GM18499 (cell line): ENCODE results near the gene LRRC63.
"Not testable (repeated sequence)": the region's sequence is repeated elsewhere in the genome, so short reads cannot be mapped to it uniquely, and the experiment has no call there.

Source experiments
- ATAC-seq: cut with Tn5 transposase; IDR thresholded peaks from one replicate; pipeline ENCODE4 v1.9.1; 2021; ENCODE audit warnings: moderate number of reproducible peaks; ENCODE audit not compliant: insufficient read depth, unreplicated experiment

The LRRC63 gene, protein sequence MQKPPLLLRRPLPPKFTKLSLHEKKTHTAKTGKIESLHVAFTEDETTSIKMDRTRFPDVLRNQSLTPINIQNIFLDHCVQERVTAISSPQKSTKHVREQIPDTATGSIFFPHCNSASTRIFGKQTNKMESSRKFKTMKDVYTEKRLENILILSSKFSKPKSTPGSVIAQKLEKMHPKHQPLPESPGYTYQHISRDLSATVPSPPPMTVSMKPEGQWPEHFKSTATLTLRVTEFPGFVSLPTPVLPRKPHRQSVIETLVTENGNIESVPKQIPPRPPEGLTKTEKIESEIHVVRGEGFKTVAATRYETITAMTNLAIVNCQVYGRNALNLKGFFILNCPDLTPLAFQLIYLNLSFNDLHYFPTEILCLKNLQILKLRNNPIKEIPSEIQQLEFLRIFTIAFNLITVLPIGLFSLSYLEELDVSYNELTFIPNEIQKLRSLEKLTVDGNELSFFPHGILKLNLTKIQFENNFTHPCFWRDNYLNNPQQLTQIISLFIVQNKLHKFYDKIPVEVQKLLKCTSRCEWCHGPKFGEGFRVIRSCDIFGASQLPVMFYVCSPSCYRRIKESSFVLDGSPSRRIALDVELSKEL

DNA sequence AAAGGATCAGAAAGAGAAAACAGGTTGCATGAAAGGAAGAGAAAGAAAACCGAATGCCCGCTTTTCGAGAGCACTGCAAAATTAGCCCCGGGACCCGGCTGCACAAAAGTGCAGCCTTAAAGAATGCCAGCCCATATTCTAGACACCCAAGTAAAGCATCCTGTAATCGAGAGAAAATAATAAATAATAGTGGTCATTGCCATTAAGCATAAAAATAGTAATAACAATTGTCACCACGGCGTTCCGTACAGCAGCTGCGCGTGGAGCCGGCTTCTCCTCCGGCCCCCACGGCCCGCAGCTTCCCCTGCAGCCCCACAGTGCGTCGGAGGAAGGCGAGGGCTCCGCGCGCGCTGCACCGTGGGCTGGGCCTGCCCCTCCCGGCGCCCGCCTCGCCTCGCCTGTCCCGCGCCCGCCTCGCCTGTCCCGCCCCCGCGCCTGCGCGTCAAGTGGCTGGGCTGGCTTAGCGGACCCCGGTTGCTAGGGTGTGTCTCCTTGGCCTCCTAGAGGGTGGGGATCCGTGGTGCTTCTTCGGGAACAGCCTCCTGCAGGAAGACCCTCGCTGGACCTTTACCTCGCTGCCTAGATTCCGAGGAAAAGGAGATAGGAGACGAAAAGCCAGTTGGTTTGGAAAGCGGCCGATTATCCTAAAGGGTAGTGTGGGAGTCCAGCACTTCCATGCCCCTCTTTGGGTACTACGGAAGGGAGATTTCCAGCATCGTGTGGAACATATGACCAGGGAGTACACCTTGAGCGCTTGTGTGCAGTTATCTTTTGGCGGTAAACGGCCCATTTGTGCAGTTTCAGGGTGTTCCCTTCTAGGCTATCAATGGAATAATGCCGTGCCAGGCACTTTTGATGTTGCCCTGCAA is at the start of gene LRRC63:
Gene LRRC63 (plus strand): TSS at position 446 of the 869 bp plus-strand sequence. CDS start 1,107 bp downstream, outside the sequence.
- ATAC-seq, result peak; percentile 73

- not testable (repeated sequence) for ATAC-seq
Measured at GRCh38 chr13:46162741-46163140, 49.0 kb upstream of the LRRC63 start.

- no peak for ATAC-seq
Measured at GRCh38 chr13:46164661-46165060, 47.1 kb upstream of the LRRC63 start.

DNA sequence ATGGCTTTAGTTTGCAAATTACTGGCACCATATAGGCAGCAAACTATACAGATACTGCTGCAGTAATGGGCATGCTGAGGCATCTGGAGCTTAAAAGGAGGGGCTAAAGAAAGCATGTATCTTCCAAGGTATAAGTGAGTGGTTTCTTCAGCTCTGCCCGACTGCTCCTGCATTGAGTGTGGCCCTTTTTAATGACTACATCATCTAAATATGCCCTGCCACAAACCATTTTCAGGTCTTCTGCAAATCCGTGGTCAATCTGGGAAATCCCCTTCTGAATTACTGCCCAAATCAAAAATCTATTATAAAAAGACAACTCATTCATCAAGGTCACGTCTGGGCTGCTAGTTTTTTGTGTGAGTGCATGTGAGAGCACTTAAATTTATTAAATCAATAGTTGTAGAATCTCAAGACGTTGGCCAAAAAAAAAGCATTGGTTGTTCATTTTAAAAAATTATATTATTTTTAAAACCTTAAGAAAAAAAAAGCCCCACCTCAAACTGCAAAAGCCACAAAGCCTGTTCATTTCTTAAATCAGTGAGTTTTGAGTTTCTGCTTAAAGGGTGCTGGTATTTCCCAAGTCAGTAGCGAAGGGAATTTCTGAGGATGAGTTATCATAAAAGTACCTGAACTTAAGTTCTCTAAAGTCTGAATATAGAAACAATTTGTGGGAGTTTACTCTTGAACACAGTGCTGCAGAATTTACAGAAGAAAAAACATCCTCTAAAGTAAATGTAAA is 46.1 kb upstream of the LRRC63 start:
- ATAC-seq, result no peak

GRCh38 chr13:46166224-46166584 is 45.5 kb upstream of the LRRC63 start:
- no peak for ATAC-seq

DNA sequence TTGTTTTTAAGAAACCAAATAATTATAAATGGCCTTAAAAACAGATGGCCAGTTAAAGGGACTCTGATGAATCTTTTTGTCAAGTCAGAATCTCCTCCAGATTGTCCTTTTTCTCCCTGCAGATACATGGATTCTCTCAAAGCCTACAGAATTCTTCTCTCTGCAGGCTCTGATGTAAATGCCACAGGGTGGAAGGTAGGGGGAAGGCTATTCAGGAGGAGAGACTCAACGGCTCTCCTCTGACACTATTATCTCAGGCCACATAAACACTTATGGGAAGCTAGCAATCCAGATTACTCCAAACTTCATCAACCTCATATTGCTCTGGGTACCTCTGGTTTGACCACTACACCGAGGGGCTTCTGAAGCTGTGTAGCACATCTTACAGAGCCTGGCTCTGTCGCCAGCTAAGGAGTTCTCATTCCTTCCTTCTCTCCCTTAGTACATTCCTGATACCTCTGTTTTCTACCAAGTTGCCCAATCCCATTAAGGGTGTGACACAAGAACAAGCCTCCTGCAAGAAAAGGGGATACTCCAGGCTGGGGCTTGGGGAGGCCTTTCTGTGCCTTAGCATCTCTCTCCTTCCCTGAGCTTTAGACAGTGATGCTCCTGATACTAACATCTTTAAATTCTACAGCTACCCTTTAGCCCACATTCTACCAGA is 44.6 kb upstream of the LRRC63 start:
- ATAC-seq, result no peak

DNA sequence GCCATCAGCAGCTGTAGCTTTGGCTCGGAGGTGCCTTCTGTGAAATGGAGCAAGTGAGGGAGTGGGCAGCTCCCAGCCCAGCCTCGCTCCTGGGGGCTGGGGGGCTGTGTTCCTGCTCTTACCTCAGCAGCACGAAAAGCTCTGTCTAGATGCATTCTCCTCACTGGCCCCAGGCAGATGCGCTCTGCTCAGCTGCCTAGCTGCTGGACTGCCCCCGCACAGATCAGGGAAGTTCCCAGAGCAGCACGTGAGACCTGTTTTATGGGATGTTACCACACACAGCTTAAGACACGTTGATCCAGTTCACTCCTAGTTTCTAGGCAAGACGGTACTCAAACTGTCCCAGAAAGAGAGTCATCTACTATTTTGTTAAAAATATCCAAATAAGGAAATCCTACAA is 43.4 kb upstream of the LRRC63 start:
- ATAC-seq, result no peak

DNA sequence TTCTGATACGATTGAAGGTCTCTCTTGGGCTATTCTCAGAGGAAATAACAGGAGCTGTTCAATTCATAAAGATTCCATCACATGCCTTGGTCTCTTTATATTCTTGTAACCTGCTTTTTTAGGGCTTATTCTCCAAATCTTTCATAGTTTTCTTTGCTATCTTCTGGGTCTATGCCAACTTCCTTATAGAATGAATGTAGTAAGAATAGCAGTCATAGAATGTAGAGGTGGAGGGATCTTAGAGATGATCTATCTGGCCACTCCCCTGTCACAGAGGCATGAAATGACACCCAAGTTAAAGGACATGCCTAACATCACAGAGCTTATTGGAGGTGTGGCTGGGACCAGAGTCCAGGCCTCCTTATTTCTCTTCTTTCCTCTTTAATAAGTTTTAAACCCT is 42.9 kb upstream of the LRRC63 start:
- no peak for ATAC-seq

DNA sequence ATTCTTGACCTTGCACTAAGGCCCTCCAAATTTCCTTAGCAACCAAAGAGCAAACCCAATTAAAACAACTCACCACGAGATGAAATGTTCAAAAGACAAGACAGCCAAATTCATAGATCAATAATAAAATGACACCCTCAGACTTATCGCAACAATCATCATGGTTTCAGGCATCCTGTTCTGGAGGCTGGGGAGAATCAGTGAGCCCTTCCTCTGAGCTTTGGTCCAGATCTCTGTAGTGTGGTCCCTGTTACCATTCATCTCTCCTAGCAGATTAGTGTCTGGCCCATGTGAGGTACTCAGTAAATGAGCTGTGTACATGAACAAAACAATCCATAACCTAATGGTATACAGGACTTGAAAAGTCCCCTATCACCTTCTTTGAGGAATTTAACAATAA is 42.0 kb upstream of the LRRC63 start:
- ATAC-seq, result no peak

GRCh38 chr13:46170268-46170667 is 41.5 kb upstream of the LRRC63 start:
- no peak for ATAC-seq

GRCh38 chr13:46170687-46171086 is 41.0 kb upstream of the LRRC63 start:
- no peak for ATAC-seq

DNA sequence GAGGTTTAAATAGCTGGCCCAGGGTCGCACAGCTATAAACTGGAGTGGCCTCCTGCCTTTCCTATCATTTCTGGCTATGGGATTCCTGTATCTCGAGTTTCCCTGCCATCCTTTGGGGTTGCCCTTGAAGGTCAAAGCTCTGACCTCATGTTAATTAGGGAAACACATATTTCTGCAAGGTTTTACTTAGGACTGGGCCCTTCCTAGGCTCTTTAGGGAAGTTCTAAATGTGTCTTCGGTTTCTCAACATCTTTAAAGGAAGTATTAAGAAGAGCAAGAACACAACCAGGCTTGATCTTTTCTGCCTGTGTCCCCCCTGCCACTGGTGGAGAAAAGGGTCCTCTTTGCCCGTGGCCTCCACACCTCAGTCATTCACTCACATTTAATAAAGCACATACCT is 40.5 kb upstream of the LRRC63 start:
- ATAC-seq, result no peak

DNA sequence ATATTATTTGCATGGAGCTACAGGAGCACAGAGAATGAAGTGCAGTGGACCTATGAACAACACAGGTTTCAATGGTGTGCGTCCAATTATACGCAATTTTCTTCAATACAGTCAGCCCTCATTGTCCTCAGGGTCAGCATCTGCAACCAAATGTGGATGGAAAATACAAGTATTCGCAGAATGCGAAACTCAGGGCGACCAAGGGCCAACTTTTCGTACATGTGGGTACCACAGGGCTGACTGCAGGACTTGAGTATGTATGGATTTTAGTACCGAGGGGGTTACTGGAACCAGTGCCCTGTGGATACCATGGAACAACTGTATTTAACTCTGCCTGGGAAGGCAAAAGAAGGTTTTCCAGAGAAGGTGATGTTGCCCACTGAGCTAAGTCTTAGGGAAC is 40.0 kb upstream of the LRRC63 start:
- ATAC-seq, result no peak

DNA sequence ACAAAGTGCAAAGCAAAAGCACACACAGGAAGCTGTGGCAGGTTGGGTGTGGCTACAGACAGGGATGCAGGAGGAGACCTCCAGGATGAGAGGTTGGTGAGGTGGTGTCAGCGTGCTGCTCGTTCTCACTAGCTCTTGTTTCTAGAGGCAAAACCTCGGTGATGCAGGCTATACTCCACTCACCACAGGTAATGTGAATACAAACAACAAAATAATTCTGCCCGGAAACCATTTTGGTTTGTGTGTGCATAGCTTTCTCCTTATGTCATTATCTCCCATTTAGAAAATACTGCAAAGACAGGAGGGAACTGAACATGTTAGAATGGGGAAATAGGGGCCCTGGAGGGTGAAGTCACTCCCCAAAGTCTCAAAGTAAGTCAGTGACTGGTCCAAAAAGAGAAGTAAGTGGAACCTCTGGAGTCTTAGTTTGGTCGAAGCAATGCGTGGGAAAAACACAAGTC is 39.2 kb upstream of the LRRC63 start:
- no peak for ATAC-seq

DNA sequence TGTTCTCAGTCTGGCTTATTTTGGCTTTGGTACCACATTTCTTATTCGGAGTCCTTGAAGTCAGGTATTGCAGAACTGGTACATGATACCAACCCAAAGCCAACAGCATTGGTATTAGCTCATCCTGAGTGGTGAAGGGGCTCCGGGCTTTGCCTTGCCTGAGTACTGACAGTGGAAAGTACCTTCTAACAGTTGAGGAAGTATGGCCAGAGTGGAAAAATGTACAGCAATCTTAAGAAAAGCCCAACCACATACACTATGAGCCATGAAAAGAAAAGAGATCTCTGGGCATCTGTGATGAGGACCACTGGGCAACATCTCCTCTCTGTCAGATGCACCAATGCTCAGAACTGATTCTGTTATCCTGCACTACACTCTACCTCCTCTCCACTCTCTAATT is 38.1 kb upstream of the LRRC63 start:
- ATAC-seq, result no peak

- no peak for ATAC-seq
Measured at GRCh38 chr13:46176756-46177155, 35.0 kb upstream of the LRRC63 start.

DNA sequence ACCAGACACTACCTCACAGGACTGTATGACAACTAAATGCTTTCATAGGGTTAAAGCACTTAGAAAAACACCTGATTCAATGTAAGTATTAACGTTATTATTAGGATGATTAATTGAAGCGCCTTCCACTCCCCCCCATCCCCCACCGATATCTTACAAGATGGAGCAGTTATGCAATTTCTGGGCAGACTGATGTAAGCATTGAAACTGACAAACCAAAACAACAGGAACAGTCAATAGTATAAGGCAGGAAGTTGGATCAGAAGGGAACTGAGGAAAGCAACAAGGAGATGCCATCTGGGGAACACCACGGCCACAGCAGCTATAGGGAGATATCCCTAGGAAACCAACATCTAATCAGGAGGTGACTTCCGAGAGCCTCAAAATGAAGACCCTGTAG is 33.6 kb upstream of the LRRC63 start:
- ATAC-seq, result no peak

GRCh38 chr13:46178821-46179220 is 32.9 kb upstream of the LRRC63 start:
- no peak for ATAC-seq

- ATAC-seq, result no peak
Measured at GRCh38 chr13:46179491-46179908, 32.2 kb upstream of the LRRC63 start.
